Measurements from ENCODE around the gene ZNF407.

DNA sequence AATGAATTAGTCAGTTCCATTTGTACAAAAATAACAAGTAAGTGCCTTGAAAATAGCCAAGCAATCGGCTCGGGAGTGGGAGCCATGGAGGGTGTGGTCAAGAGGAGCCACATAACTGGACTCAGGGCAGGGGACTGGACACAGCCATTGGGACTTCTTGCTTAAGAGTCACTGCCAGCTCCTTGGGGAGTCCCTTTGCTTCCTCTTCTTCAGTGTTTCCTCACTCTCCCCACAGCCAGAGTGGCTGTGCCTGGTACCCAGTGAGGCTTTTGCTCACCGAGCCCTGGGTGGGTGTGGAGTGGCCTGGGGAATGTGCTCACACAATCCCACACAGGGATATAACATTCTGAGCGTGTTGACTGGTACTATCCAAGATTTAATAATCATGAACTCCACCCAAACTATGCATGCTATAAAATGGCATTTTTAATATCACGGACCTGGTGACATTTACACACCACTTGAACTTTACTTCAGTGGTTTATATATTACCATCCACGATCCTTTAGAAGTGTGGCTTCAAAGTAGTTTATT, 516.6 kb downstream of the ZNF407 start:
- no peak for TF ChIP-seq CTCF (IDR thresholded peaks at IDR 0.05; ENCODE audit: low read depth, low read length, poor library complexity, severe bottlenecking)
- no peak for TF ChIP-seq EZH2phosphoT487 (IDR thresholded peaks at IDR 0.05; ENCODE audit: borderline replicate concordance, low read length)
